ENCODE data around the gene AP1G2.

AP1G2 gene

DNA sequence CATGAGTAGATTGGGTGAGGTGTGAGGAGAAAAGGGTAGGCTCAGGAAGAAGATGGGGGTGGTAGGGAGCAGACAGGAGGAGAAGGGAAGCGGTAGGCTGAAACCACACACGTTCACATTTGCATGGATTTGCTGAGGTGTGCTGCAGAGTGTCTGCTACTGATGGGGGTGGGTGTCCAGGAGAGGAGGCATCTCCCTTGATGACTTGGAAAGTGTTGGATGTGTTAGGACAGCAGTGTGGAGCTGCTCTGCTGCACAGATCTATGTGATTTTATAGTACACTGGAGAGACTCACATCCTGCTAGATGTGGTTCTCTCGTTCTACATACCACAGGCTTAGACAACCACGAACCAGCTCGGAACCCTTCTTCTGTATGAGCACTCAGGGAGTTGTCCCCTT, 25.3 kb downstream of the AP1G2 start:
- no peaks in the 10 kb centered on the region; the same call in 1 of the 2 replicates for H3K36me3 ChIP-seq
- DNase-seq: no peak
- H3K27ac ChIP-seq: no peak overlapping the region
- H3K4me3 ChIP-seq (ENCODE audit: low read depth, low read length): no peak overlapping the region
- no peaks in the 10 kb centered on the region for H3K27me3 ChIP-seq (ENCODE audit: insufficient read depth, low read depth, severe bottlenecking)
- no peaks in the 10 kb centered on the region for H3K9me3 ChIP-seq (ENCODE audit: severe bottlenecking)
- TF ChIP-seq, protein P1, sequence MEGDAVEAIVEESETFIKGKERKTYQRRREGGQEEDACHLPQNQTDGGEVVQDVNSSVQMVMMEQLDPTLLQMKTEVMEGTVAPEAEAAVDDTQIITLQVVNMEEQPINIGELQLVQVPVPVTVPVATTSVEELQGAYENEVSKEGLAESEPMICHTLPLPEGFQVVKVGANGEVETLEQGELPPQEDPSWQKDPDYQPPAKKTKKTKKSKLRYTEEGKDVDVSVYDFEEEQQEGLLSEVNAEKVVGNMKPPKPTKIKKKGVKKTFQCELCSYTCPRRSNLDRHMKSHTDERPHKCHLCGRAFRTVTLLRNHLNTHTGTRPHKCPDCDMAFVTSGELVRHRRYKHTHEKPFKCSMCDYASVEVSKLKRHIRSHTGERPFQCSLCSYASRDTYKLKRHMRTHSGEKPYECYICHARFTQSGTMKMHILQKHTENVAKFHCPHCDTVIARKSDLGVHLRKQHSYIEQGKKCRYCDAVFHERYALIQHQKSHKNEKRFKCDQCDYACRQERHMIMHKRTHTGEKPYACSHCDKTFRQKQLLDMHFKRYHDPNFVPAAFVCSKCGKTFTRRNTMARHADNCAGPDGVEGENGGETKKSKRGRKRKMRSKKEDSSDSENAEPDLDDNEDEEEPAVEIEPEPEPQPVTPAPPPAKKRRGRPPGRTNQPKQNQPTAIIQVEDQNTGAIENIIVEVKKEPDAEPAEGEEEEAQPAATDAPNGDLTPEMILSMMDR (IDR thresholded peaks at IDR 0.05; ENCODE audit: low read depth, low read length): no peak

DNA sequence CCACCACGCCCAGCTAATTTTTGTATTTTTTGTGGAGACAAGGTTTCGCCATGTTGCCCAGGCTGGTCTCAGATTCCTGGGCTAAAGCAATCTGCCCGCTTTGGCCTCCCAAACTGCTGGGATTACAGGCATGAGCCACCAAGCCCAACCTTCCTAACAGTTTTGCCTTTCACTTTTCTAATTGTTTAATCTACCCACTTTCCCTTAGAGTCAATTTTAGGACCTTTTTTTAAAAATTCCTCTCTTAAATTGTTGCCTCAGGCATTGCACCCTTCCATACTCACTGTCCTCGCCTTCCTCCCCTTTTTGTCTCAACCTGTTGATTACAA, 27.5 kb downstream of the AP1G2 start:
- DNase-seq: no peak
- H3K36me3 ChIP-seq: no peaks in the 10 kb centered on the region; the same call in 1 of the 2 replicates
- TF ChIP-seq, protein P1 (IDR thresholded peaks at IDR 0.05; ENCODE audit: low read depth, low read length): no peak
- no peak overlapping the region for H3K4me3 ChIP-seq (ENCODE audit: low read depth, low read length)
- H3K27me3 ChIP-seq (ENCODE audit: insufficient read depth, low read depth, severe bottlenecking): no peaks in the 10 kb centered on the region
- no peaks in the 10 kb centered on the region for H3K9me3 ChIP-seq (ENCODE audit: severe bottlenecking)
- no peak overlapping the region for H3K27ac ChIP-seq

DNA sequence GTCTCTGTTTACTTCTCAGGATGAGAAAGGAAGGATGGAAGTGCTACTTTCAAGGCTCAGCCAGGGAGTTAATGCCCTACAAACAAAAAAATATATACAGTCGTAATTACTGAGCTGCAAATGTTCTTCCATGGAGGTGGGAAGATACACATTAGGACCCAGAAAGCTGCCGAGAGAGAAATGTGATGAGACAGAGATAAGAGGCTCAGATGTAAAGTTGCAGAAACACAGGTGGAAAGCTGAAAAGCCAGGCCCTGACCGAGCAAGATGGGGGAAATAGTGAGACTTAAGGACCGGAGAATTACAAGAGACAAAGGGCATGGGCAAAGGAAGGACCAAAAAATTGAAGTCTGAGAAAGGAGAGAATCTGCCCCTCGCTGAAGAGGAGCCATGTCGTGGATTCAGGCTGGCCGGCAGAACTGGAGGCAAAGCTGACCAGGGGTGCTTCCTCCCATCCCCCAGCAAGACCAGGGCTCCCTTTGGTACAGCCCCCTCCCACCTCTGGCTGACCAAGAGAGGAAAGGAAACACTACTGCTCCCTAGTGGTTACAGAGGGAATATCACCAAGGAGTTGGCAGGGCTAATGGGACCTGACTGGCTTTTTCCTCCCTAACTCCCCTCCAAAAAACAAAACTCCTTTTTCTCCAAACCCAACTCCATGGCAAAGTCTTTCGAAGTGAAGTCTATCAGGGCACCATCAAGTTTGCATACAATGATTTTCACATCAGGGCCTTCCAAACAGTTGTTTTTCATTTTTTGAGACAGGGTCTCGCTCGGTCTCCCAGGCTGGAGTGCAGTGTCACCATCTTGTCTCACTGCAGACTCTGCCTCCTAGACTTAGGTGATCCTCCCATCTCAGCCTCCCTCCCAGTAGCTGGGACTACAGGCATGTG, 28.1 kb downstream of the AP1G2 start:
- H3K27me3 ChIP-seq (ENCODE audit: insufficient read depth, low read depth, severe bottlenecking): no peaks in the 10 kb centered on the region
- no peaks in the 10 kb centered on the region; the same call in 1 of the 2 replicates for H3K36me3 ChIP-seq
- H3K9me3 ChIP-seq (ENCODE audit: severe bottlenecking): no peaks in the 10 kb centered on the region
- TF ChIP-seq, protein P1 (IDR thresholded peaks at IDR 0.05; ENCODE audit: low read depth, low read length): peak; percentile 83
- DNase-seq: peak; percentile 75
- peak overlapping the region; percentile 76 for H3K27ac ChIP-seq
- no peak overlapping the region for H3K4me3 ChIP-seq (ENCODE audit: low read depth, low read length)

DNA sequence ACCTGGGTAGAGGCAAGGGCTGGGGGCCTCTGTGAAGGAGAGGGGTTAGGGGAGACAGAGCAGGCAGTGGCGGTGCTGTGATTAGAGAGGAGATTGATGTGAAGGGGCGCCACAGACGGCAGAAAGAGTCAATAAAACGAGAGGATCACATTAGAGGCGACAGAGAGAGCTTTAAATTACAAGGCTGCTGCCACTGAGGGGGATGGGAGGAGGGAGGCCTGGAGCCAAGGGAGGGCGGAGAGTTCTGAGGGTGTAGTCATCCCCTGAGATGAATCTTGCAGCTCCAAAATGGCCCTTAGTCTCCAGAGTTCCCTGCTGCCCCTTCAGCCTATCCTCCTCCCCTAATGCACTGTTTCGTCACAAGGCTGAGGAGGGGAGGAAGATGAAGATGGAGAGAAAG, 28.8 kb downstream of the AP1G2 start:
- Histone ChIP-seq H3K36me3 (no peaks in the 10 kb centered on the region; the same call in 1 of the 2 replicates), H3K9me3 (ENCODE audit: severe bottlenecking) (no peaks in the 10 kb centered on the region), H3K27ac (peak overlapping the region; percentile 76), H3K27me3 (ENCODE audit: insufficient read depth, low read depth, severe bottlenecking) (no peaks in the 10 kb centered on the region), H3K4me3 (ENCODE audit: low read depth, low read length) (peak overlapping the region; percentile 3; the same call in 1 of the 2 replicates)
- TF ChIP-seq, protein P1 (IDR thresholded peaks at IDR 0.05; ENCODE audit: low read depth, low read length): no peak
- peak; percentile 79 for DNase-seq

DNA sequence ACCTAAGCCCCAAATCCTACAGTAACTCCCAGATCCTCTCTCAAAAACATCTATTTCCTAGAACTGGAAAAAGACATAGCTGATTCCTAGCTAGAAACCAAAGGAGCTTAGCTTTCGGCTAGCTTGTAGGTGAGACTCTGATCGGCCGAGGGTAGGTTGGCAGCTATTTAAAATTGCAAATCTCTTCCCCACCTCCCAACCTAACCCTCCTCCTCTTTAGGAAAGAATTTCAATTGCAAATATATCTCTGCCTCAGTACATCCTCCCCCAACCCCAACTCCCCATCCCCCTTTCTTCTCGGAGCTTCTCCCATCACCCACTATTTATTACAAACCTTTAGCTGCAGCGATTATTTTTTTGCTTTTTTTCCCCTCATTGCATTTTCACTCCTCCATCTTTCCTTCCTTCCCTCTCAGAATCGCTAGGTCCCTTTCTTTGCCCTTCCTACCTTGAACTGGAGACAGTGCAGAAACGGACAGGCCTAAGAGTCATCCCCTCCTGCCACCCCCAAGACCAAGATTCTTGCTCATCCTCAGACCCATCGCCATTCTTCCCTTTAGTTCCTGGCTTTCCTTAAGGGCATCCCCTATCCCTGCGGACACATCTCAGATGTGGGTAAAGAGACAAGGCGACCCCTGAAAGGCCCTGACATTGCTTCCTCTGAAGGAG, 29.4 kb downstream of the AP1G2 start:
- Histone ChIP-seq H3K36me3 (no peaks in the 10 kb centered on the region; the same call in 1 of the 2 replicates), H3K27ac (peak overlapping the region; percentile 76), H3K27me3 (ENCODE audit: insufficient read depth, low read depth, severe bottlenecking) (no peaks in the 10 kb centered on the region), H3K9me3 (ENCODE audit: severe bottlenecking) (no peaks in the 10 kb centered on the region), H3K4me3 (ENCODE audit: low read depth, low read length) (peak overlapping the region; percentile 17)
- TF ChIP-seq, protein P1 (IDR thresholded peaks at IDR 0.05; ENCODE audit: low read depth, low read length): no peak
- no peak for DNase-seq

All from WERI-Rb-1 (cell line).